Glomerular visceral epithelial cell (primary cell): ENCODE data around the gene PTPN21.

Experiments
- DNase-seq: peaks from one replicate; pipeline ENCODE4 v3.0.0-alpha.2; 2016; ENCODE audit errors: extremely low spot score

Gene PTPN21

DNA sequence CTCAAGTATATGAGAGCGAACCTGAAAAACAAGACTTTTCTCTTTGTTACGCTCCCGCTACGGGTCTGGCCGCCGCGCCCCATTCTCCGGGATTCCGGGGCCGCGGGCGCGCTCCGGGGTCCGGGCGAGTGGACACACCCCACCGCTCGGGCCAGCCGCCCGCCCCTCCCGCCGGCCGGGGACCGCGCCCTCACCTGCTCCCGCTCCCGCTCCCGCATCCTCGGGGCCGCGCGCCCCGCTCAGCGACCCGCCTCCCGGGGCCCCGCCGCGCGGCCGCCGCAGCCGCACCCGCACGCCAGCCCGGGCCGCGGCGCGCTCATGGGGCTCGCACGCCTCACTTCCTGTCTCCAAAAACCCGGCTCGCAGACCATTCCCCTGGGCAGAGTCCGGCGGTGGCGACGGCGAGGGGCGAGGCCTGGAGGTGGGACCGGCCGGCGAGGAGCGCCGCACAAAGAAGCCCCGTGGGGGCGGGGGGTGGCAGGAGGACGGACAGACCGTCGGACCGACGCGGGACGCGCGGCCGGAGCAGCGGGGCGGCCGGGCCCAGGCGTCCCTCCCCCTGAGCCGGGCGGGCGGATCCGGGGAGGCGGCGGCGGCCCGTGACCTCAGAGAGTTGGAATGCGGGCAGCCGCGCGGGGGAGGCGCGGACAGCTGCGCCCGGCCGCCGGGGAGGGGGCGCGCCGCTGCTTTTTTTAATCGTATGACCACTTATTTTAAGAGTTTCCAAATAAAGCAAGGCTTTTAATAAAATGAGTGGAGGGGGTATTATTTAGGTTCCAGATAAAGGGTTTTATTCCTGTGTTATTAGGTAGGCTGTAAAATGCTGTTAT, at the start of gene PTPN21:
TSS of gene PTPN21 (minus strand) at position 551 of the 830 bp plus-strand sequence. CDS start 4,590 bp downstream, outside the sequence.
- DNase-seq = peak; percentile 80

DNA sequence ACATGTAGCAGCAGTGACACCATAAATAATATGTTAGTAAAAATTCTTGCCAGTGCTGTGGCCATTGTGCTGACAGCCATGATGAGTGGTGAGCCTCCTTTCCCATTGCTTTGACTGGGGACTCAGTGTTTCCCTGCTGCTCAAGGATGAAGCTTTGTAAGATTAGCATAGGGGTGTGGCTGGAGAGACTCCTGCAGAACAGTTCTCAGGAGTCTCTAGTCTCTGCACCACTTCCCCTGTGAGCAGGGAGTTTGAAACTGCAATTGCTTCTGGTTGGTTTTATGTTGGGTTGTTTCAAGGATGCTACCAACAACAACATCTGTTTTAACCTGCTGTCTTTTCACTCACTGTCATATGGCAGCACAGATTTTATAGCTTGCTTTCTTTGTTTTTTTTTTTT, 49.4 kb upstream of the PTPN21 start:
- DNase-seq = no peak

GRCh38 chr14:88599761-88600439, 45.1 kb upstream of the PTPN21 start:
- no peak for DNase-seq

DNA sequence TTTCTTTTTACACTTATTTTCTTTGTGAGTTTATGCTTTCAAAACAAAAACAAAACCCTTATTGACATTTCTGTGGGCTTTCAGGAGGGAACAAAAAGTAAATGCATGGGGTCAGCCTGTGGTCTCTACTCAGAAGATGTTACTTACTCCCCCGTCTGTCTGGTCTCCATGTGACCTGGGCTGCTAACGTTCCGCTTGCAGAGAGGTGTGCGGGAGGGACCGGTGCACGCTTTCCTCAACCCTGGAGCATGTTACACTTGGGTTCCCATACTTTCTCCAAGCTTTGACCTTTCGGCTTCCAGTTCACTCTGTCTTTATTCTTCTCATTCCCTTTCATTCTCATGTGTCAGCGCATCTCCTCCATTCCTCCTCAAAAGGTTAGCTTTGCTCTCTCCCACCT, 44.5 kb upstream of the PTPN21 start:
- DNase-seq = no peak

GRCh38 chr14:88598097-88598675, 43.4 kb upstream of the PTPN21 start:
- DNase-seq = no peak

- DNase-seq = no peak
Observed at GRCh38 chr14:88597601-88598000, 42.8 kb upstream of the PTPN21 start.

DNA sequence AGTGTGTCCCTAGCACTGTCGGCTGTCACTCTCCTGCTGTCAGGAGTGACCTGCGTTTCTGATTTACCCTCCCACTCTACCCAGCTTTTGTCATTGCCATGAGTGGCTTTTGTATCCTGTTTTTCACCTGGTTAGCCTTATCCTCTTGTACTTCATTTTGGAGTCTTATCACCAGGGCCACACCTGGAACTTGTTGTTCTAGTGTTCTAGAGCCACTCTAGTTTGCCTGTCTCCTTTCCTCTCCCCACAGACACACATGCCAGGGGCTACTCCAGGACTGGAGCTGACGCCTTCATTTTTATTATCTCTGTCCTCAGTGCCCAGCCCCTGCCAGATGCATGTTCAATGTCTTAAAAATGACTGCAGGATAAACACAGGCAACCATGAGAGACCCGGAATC, 42.2 kb upstream of the PTPN21 start:
- no peak for DNase-seq

- no peak for DNase-seq
Observed at GRCh38 chr14:88592031-88592430, 37.2 kb upstream of the PTPN21 start.

GRCh38 chr14:88590173-88590572, 35.4 kb upstream of the PTPN21 start:
- DNase-seq = no peak

DNA sequence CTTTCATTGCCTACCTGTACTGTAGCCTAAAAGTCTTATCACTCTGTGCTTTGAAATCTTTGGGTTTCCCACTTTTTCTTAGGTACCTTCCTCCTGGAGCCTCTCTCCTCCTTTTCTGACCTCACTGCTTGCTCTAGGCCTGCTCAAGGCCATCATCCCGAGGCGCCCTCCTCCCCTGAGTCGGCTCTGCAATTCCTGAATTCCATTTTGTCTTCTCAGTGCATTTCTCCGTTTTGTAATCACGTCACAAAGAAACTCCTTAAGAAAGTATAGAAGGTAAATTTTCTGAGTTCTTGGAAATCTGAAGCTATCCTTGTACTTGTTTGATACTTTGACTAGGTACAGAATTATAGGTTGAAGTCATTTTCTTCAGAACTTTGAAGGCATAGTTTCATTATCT, 33.3 kb upstream of the PTPN21 start:
- no peak for DNase-seq

- no peak for DNase-seq
Observed at GRCh38 chr14:88584451-88584850, 29.6 kb upstream of the PTPN21 start.

DNA sequence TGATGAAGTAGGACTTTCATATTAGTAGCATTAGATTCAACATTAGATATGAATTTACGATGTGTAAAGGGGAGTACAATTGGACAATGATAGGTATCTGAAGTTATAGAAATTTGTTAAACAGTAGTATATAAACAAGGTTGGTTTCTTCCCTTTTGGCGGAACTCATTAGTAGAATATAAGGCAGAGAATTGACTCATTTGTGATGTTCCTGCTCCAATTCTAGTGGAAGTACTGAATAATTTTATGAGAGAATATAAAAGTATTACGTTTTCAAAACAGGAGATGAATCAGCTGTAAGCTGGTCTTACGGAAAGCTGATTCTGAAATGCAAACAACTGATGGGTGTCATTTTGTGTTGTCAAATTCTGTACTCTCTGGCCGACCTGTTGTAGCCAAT, 21.4 kb upstream of the PTPN21 start:
- no peak for DNase-seq

DNA sequence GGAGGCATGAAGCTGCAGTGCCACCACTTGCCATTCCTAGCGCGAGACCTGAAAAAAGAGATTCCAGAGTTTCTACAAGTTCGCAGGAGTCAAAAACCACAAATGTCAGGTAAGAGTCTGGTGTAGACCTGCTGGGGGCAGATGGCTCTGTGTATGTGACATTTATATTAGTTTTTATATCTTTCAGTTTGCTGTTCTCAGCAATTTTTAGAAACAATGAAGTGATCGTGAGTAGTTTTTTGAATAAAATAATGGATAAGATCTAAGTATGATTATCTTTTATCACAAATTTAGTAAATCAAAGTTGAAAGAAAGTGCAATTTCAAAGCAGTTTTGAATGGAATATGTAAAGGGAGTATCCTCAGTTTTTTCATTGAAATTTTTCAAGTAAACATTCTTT, 17.3 kb upstream of the PTPN21 start:
- no peak for DNase-seq

DNA sequence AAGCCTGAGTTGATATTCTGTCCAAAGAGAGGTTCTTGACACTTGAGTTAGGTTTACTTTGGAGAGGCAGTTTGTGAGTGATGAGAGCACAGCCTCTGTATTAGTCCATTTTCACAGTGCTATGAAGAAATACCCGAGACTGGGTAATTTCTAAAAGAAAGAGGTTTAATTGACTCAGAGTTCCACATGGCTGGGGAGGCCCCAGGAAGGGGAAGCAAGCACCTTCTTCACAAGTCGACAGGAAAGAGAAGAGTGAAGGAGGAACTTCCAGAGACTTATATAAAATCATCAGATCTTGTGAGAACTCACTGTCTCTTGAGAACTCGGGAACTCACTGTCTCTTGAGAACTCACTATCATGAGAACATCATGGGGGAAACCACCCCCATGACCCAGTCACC, 13.4 kb upstream of the PTPN21 start:
- DNase-seq = no peak

GRCh38 chr14:88565427-88565826, 10.6 kb upstream of the PTPN21 start:
- no peak for DNase-seq

- DNase-seq = no peak
Observed at GRCh38 chr14:88563845-88564244, 9.0 kb upstream of the PTPN21 start.

GRCh38 chr14:88562831-88563686, 8.3 kb upstream of the PTPN21 start, which contains the start of gene ZC3H14:
ZC3H14 (plus strand) TSS chr14:88563037; CDS start chr14:88563134, 97 bp downstream.
- DNase-seq = peak; percentile 93

GRCh38 chr14:88562532-88562830, 7.7 kb upstream of the PTPN21 start:
- DNase-seq = no peak

DNA sequence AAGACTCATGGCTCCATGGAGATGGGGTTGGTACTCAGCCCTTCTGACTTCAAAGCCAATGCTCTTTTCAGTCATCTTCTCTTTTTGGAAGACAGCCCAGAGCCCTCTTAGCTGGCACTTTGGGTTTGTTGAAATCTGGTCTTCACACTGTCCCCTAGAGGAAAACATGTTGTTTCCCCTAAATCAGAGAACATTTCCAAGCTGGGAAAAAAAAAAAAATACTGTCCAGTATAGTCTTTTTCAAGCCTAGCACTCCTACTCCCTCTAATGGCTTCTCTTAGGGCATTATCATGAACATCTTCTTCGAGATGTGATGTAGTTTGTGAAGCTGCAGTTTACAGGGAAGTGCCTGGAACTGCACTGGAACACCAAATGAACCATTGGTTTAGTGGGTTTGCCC, 5.0 kb upstream of the PTPN21 start:
- DNase-seq = peak; percentile 25

DNA sequence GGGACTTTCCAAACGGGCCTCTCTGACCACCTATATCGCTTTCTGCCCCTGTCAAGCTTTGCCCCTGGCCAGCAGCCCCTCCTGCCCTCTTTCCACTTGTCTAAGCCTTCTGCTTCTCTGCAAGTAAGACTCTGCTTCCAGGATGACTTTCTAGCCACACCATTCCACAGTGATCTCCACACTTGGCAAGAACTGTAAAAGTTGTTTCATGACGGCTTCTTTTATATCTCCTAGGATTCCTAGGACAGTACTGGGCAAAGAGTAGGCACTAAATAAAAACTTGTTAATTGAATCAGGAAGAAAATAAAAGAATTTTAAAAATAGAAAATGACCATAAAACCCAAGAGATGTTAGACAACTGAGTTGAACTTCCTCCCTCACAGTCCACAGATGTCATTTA, 1.8 kb upstream of the PTPN21 start:
- DNase-seq = no peak

- no peak for DNase-seq
Observed at GRCh38 chr14:88553886-88554456, 836 bp downstream of the PTPN21 start.

- no peak for DNase-seq
Observed at GRCh38 chr14:88552876-88553275, 1.9 kb downstream of the PTPN21 start.
